Sigmoid colon (tissue), 7 donors: ENCODE data around the gene PPP1R9B. TPM values are rescaled to one million over a fixed set of nuclear protein-coding genes. Genes with fewer than 3 reads are reported as not detected.

Experiments used
- DNase-seq: peaks from one replicate; pipeline ENCODE4 v3.0.0-alpha.2; 2019
- H3K27ac ChIP-seq, 4 donors: fragments of 200-600 bp; sonication (generic); one replicate each; pipeline ENCODE4 v1.5.1; 2016 to 2019; ENCODE audit warnings: mild to moderate bottlenecking in 1 of 4
- H3K27me3 ChIP-seq, 3 donors: fragments of 200-600 bp; sonication (generic); one replicate each; pipeline ENCODE4 v1.5.1; 2019; ENCODE audit warnings: mild to moderate bottlenecking in 1 of 3
- H3K36me3 ChIP-seq, 4 donors: fragments of 200-600 bp; sonication (generic); one replicate each; pipeline ENCODE4 v1.5.1; 2016 to 2019
- H3K4me1 ChIP-seq, 4 donors: fragments of 200-600 bp; sonication (generic); one replicate each; pipeline ENCODE4 v1.5.1; 2017 to 2019
- H3K4me3 ChIP-seq, 4 donors: fragments of 200-600 bp; sonication (generic); one replicate each; pipeline ENCODE4 v1.5.1; 2017 to 2019; ENCODE audit warnings: mild to moderate bottlenecking in 2 of 4, moderate library complexity in 1 of 4
- H3K9me3 ChIP-seq, 4 donors: fragments of 200-600 bp in 3 of 4; sonication (generic) in 3 of 4; one replicate each; pipeline versions ENCODE4 v1.5.1 to v1.6.1; 2013 to 2019
- CTCF ChIP-seq, 4 experiments: fragments of 450-650 bp in 3 of 4; fragments of 200-600 bp in 1 of 4; IDR thresholded peaks; one replicate each; pipeline ENCODE4 v1.5.1; 2016 to 2019; ENCODE audit warnings: antibody characterized with exemption in 4 of 4, mild to moderate bottlenecking in 3 of 4, moderate library complexity in 2 of 4
- EP300 ChIP-seq, 4 donors: sonication (generic); formaldehyde crosslinking; IDR thresholded peaks; one replicate each; pipeline ENCODE4 v1.6.1; 2017; ENCODE audit warnings: antibody characterized with exemption in 4 of 4
- POLR2A ChIP-seq, 2 donors: fragments of 450-650 bp; IDR thresholded peaks; one replicate each; pipeline ENCODE4 v1.6.1; 2016; ENCODE audit warnings: antibody characterized with exemption in 2 of 2, mild to moderate bottlenecking in 2 of 2, moderate library complexity in 2 of 2
- POLR2AphosphoS5 ChIP-seq, 4 donors: sonication (generic); formaldehyde crosslinking; IDR thresholded peaks; one replicate each; pipeline ENCODE4 v1.6.1; 2017; ENCODE audit warnings: antibody characterized with exemption in 4 of 4
- WGBS, 2 donors: extraction: QIAGEN DNeasy Blood & Tissue Kit; methylation state at CpG; one replicate each; pipeline ENCODE4 v1.1.7; 2013; 5-methylcytosine and 5-hydroxymethylcytosine counted together
- intact Hi-C: fragments of 100-400 bp; cut with DNase I; formaldehyde crosslinking; loops from one replicate; pipeline ENCODE4 v1.15.1; 2023
- polyA plus RNA-seq, 3 donors: library from polyadenylated mRNA; stranded (reverse); fragments of 200-250 nt; gene quantifications; one replicate each; pipeline ENCODE4 v1.2.3, GENCODE V29; 2013
- total RNA-seq, 4 donors: library from RNA; depleted of rRNA; stranded (reverse); fragments of >200 nt; gene quantifications; one replicate each; pipeline ENCODE4 v1.1.0, GENCODE V29; 2016
- donor health status: healthy with polysubstance abuse.
- donor health status: Bipolar disorder and iron deficiency.
- donor health status: healthy.

PPP1R9B gene
- total and polyA plus RNA-seq, 7 donors, result 9.0 to 38.7 (median 16.8) TPM

- Histone ChIP-seq H3K27ac (peak overlapping the region in 1 of 4 donors; percentile 55), H3K9me3 (no peaks in the 10 kb centered on the region), H3K36me3 (peaks cover 32 to 97% (median 62%) of the 10 kb centered on the region in 4 donors), H3K27me3 (no peaks in the 10 kb centered on the region), H3K4me3 (no peak overlapping the region), H3K4me1 (peaks cover 0 to 11% (median 4%) of the 10 kb centered on the region in 4 donors)
- no peak for TF ChIP-seq EP300 (IDR thresholded peaks at IDR 0.05)
- TF ChIP-seq CTCF (IDR thresholded peaks at IDR 0.05), result no peak
- no peak for TF ChIP-seq POLR2A (IDR thresholded peaks at IDR 0.05)
- TF ChIP-seq POLR2AphosphoS5 (IDR thresholded peaks at IDR 0.05), result no peak
- WGBS, 2 donors, result 91% methylated on average over 15 of the region's 15 CpGs
- intact Hi-C loops, result no loop called here
- no peak for DNase-seq
These were observed 11.2 kb downstream of the PPP1R9B start for GRCh38 chr17:50139185-50139783.

GRCh38 chr17:50137042-50137441, 13.4 kb downstream of the PPP1R9B start:
- intact Hi-C loops, result no loop called here
- TF ChIP-seq POLR2AphosphoS5 (IDR thresholded peaks at IDR 0.05) (no peak), CTCF (IDR thresholded peaks at IDR 0.05) (no peak), EP300 (IDR thresholded peaks at IDR 0.05) (no peak), POLR2A (IDR thresholded peaks at IDR 0.05) (no peak)
- peaks cover 0 to 30% (median 21%) of the 10 kb centered on the region in 4 donors for H3K4me1 ChIP-seq
- no peak for DNase-seq
- no peaks in the 10 kb centered on the region for H3K27me3 ChIP-seq
- H3K27ac ChIP-seq, result no peak overlapping the region
- 92 to 95% methylated on average over 4 of the region's 4 CpGs for WGBS, 2 donors
- H3K4me3 ChIP-seq, result no peak overlapping the region
- no peaks in the 10 kb centered on the region for H3K9me3 ChIP-seq
- H3K36me3 ChIP-seq, result peaks cover 28 to 76% (median 50%) of the 10 kb centered on the region in 4 donors

GRCh38 chr17:50136096-50136687, 14.3 kb downstream of the PPP1R9B start:
- H3K27ac ChIP-seq, result no peak overlapping the region
- H3K4me1 ChIP-seq, result peaks cover 0 to 30% (median 21%) of the 10 kb centered on the region in 4 donors
- DNase-seq, result no peak
- intact Hi-C loops, result no loop called here
- WGBS, 2 donors, result 94 to 96% methylated on average over 11 of the region's 11 CpGs
- H3K27me3 ChIP-seq, result no peaks in the 10 kb centered on the region
- no peak overlapping the region for H3K4me3 ChIP-seq
- TF ChIP-seq EP300 (IDR thresholded peaks at IDR 0.05) (no peak), POLR2AphosphoS5 (IDR thresholded peaks at IDR 0.05) (no peak), CTCF (IDR thresholded peaks at IDR 0.05) (no peak), POLR2A (IDR thresholded peaks at IDR 0.05) (no peak)
- no peaks in the 10 kb centered on the region for H3K9me3 ChIP-seq
- peaks cover 28 to 67% (median 48%) of the 10 kb centered on the region in 4 donors for H3K36me3 ChIP-seq

GRCh38 chr17:50135316-50136095, 15.0 kb downstream of the PPP1R9B start:
- H3K27ac ChIP-seq, result no peak overlapping the region
- peaks cover 0 to under 1% (median 0%) of the 10 kb centered on the region in 3 donors for H3K27me3 ChIP-seq
- intact Hi-C loops, result no loop called here
- TF ChIP-seq POLR2A (IDR thresholded peaks at IDR 0.05) (no peak), POLR2AphosphoS5 (IDR thresholded peaks at IDR 0.05) (no peak), CTCF (IDR thresholded peaks at IDR 0.05) (no peak), EP300 (IDR thresholded peaks at IDR 0.05) (no peak)
- H3K9me3 ChIP-seq, result no peaks in the 10 kb centered on the region
- H3K4me1 ChIP-seq, result peaks cover 0 to 36% (median 25%) of the 10 kb centered on the region in 4 donors
- 86 to 90% methylated on average over 16 of the region's 16 CpGs for WGBS, 2 donors
- DNase-seq, result no peak
- H3K4me3 ChIP-seq, result no peak overlapping the region
- H3K36me3 ChIP-seq, result peaks cover 23 to 60% (median 42%) of the 10 kb centered on the region in 4 donors
